Colon (tissue), 2 donors: ENCODE data around the gene KDM4C.
"Not testable (repeated sequence)": the region's sequence is repeated elsewhere in the genome, so short reads cannot be mapped to it uniquely, and the experiment has no call there.

ENCODE experiments used
- FAIRE-seq: peaks from 2 replicates; lab custom pipeline; 2012; peaks lifted over from hg19 to GRCh38; lab: Jason Lieb, UNC
- donor health status: control.
- donor health status: control.

KDM4C gene

GRCh38 chr9:6764523-6764922 lies 6.8 kb downstream of the KDM4C start:
- FAIRE-seq: no peak

DNA sequence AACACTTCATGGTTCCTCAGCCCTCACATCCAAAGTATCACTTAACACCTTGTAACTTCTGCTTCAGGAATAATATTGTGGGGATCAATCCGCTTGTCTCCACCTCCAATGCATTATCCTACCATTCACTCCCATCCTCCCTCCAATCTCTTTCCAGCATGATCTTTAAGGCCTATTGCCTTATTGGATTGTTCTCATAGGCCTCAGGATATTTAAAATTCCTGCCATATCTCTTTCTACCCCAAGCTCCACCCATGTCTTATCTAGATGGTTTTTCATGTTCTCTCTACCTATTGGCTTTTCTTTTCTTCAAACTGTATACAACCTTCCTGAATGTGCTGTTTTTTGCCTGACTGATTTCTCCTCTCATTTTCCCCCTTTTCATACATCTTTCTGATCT lies 7.2 kb downstream of the KDM4C start:
- no peak for FAIRE-seq

DNA sequence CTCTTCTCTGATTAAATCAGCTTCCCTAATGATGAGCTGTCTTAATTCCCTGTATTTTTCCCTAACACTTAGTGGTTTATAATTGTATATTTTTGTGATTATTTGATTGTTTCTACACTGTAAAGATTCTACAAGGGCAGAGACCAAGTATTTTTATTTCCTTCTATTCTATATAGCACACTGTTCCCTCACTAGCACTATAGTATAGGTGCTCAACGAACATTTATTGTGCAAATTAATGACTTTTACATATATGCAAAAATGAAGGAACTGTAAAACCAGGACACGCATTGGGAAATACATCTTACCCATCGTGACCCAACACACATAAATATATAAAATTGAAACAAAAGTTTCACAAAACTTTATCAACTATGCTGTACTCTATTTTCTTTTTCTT lies 7.6 kb downstream of the KDM4C start:
- no peak for FAIRE-seq

DNA sequence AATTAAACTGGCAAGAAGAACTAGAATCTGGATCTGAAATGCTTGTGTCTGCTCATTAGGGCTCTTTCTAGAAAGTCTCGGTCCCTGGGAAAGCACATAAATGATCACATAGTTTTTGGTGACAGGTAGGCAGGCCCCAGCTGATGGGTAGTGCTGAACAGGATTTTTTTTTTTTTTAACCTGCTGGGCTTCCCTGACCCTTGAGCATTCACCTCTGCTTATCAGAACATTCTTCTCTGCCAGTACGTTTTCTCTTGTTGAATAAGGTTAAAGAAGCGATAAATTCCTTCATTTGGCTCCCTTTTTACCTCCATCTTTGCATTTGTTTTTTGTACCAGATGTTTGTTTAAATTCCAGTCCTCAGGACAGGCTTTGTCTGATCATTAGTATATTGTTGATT lies 8.8 kb downstream of the KDM4C start:
- FAIRE-seq: no peak

- FAIRE-seq: not testable (repeated sequence)
These were observed 10.8 kb downstream of the KDM4C start for GRCh38 chr9:6768587-6768986.

GRCh38 chr9:6771722-6772121 lies 13.9 kb downstream of the KDM4C start:
- FAIRE-seq: no peak

- no peak for FAIRE-seq
These were observed 19.6 kb downstream of the KDM4C start for GRCh38 chr9:6777213-6777902.

DNA sequence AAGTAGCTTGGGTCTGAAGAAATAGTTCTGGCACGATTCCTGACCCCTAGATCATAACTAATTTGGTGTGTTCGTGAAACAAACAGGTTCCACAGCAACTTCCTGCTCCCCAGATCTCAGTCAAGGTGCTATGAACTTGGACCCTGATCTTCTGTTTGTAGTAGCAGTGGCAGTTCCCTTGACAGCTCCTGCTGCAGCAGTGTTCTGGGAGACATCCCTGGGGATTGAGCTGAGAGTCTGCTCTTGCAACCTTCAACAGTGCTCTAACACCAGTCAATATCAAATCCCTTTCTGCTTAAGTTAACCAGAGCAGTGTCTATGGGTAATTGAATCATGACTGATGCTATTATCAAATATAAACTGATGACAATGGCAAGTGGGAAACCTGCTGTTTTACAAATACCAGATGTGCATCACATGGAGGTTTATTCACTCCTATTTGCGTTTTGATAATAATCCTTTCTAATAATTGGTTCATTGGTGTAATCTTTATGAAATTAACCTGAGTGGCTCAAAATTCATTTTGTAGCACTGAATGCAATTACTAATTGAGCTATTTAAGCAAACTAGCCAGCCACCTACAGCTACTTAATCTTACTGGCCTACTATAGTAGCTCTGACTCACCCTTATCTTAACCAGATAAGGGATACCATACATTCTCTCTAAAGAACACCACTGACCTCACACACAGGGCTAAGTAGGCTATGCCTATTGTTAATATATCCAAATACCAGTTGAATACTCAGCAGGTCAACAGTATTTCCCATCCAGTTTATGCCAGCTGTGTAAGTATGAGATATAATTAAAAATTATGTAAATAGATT lies 21.9 kb downstream of the KDM4C start:
- no peak for FAIRE-seq

DNA sequence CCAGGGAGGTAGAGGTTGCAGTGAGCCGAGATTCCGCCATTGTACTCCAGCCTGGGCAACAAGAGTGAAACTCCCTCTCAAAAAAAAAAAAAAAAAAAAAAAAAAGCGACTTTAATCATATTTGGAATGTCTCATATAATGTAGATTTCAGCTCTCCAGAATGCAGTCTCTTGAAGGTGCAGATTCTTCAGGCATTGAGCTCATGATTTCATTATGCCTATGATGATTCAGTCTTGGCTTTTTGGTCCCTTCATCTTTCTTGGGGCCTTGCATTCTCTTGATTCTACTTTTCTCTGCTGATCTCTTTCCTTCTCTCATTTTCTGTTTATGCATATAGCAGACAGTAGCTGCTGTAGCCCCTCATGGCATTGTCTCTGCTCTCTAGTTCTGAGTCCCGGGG lies 22.9 kb downstream of the KDM4C start:
- no peak for FAIRE-seq

DNA sequence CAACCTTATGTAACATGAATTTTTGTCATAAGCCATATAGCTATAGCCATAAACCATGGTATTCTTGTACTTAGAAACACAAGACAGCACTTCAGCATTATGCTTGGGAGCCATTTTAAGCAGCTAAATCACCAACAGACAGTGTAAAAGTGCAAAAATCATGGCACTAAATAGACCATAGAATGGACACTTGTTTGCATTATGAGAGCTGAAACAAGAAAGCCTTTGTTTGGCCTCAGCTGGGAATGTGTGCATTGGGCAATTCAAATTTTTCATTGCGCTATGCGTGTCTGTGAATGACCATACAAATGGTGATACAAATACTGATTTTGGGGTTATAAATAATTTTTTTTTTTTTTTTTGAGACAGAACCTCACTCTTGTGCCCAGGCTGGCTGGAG lies 23.7 kb downstream of the KDM4C start:
- FAIRE-seq: no peak

GRCh38 chr9:6782345-6782744 lies 24.6 kb downstream of the KDM4C start:
- FAIRE-seq: no peak

DNA sequence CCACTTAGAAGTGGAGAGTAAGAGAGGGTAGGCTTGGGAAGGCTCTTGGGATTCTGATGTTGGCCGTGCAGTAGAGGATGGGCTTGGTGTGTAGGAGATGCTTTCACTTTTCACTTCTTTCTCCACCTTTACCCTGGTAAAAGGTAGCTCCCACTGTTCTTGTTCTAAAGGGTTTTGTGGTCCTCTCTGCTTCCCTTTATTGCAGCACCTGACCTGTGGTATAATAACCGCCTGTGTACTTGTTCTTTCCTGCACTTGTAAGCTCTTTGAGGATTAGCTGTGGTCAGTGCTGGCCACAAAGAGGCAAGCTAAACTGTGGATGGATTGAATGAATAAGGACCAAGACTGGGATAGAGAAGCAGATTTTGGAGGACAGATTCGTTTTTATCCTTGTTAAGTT lies 25.2 kb downstream of the KDM4C start:
- FAIRE-seq: no peak

DNA sequence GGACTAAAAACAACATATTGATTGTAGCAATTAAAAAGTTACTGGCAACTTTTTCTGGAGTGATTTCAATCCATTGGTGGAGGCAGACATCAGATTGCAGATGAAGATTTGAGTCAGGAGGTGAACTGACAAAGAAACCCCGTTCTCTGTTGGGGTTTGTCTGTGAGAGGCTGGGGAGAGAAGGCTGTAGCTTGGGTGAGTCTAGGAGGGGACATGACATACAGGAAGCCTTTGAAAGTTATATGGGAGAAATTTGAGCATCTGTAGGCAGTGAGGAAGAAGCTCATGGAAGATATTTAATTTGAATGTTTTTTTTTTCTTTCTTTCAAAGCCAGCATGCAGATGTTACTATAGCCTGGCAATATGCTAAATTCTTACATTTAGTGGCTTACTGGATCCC lies 26.0 kb downstream of the KDM4C start:
- no peak for FAIRE-seq

- no peak for FAIRE-seq
These were observed 27.9 kb downstream of the KDM4C start for GRCh38 chr9:6785682-6786081.

- FAIRE-seq: no peak
These were observed 30.0 kb downstream of the KDM4C start for GRCh38 chr9:6787793-6788161.

GRCh38 chr9:6788162-6789016 lies 30.6 kb downstream of the KDM4C start:
- no peak for FAIRE-seq

DNA sequence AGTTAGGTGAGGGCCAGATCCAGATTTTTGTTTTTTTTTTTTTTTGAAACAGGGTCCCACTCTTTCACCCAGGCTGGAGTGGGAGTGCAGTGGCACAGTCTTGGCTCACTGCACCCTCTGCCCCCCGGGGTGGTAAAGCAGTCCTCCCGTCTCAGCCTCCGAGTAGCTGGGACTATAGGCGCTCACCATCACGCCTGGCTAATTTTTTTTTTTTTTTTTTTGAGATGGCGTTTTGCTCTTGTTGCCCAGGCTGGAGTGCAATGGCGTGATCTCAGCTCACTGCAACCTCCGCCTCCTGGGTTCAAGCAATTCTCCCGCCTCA lies 31.2 kb downstream of the KDM4C start:
- FAIRE-seq: not testable (repeated sequence)

- FAIRE-seq: no peak
These were observed 33.1 kb downstream of the KDM4C start for GRCh38 chr9:6790866-6791265.

DNA sequence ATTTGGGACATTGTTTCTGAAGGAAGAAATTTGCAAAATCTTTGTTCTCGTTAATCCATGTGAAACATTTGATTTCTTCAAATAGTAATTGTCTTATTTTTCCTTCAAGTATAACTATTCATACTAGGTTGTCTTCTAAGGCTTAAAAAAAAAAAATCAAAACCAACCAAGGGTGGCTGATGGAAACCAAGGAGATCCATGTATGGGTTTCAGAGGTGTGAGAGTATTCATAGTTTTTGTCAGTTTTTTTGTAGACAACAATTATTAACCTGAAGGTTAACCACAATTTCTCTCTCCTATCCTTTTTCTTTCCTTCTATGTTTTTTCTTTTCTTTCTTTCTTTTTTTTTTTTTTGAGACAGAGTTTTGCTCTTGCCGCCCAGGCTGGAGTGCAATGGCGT lies 35.4 kb downstream of the KDM4C start:
- FAIRE-seq: no peak

DNA sequence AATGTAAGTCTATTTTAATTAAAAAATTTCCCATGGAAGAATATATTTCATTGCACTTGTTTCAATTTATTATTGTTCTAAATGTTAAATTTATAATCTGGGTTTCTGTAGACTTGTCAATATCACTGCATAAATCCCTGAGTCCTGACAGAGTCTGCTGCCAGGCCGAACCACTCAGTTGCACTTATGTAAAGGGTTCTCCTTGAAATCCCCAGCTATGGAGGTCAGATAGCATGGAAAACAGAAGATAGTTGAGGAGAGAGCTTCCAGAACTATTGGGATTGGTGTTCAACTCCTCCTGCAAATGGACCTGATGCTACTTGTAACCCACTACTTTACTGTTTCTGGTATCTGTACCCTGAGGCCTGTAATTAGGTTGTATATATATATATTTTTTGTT lies 37.2 kb downstream of the KDM4C start:
- no peak for FAIRE-seq

DNA sequence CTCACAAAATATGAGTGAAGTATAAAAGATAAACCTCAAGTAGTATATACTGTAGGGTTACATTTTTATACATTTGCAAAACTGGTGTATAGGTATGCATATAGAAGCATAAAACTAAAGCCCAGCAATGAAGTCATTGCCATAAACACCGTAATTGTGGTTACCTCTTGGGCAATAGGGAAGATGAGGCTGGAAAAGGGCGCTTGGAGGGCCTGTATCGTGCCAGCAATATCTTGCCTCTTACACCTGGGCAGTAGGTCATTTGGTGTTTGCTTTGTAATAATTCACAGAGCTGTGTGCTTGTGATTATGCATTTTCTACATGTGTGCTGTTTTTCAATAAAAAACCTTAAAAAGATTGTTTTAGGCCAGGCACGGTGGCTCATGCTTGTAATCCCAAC lies 45.2 kb downstream of the KDM4C start:
- FAIRE-seq: no peak

GRCh38 chr9:6805532-6805931 lies 47.8 kb downstream of the KDM4C start:
- FAIRE-seq: no peak

- not testable (repeated sequence) for FAIRE-seq
These were observed 48.5 kb downstream of the KDM4C start for GRCh38 chr9:6806318-6806717.
